Measurements from ENCODE around the gene ANAPC2.

GRCh38 chr9:137159105-137160053 lies 29.0 kb downstream of the ANAPC2 start:
- TF ChIP-seq CTCF (IDR thresholded peaks at IDR 0.05) (no peak), POLR2A (IDR thresholded peaks at IDR 0.05) (no peak)

All from prostate gland (tissue), 2 donors.